GM12878 (cell line): Measurements from ENCODE around the gene IMP3. TPM values are rescaled to one million over a fixed set of nuclear protein-coding genes. Genes with fewer than 3 reads are reported as not detected.

Experiments
- ATAC-seq: fragments of 200-7000 bp; cut with Tn5 transposase; 3 replicates; pipeline ENCODE4 v1.9.1; 2020; ENCODE audit warnings: mild to moderate bottlenecking, moderate library complexity
- BruUV-seq: library from RNA; stranded (reverse); fragments of 400-500 nt; replicated peaks from 2 replicates; lab custom pipeline; 2021; lab: Mats Ljungman, UMichigan
- CTCF ChIA-PET: fragments of 300-600 bp; sonication (Branson Sonifier 250); formaldehyde crosslinking; extraction: SDS; loops from one replicate; lab custom pipeline; 2021; ENCODE audit warnings: inconsistent platforms; lab: Yijun Ruan, JAX
- POLR2A ChIA-PET: fragments of 350-600 bp; formaldehyde crosslinking; extraction: SDS; loops from one replicate; lab custom pipeline; 2021; ENCODE audit warnings: inconsistent platforms; lab: Charles Lee
- RAD21 ChIA-PET: fragments of 300-600 bp; sonication (Branson Sonifier 250); formaldehyde crosslinking; loops from one replicate; lab custom pipeline; 2023; ENCODE audit warnings: antibody characterized with exemption; ENCODE audit not compliant: unreplicated experiment; lab: Charles Lee
- SMC1A ChIA-PET: fragments of 300-600 bp; sonication (Branson Sonifier 250); formaldehyde crosslinking; loops from one replicate; lab custom pipeline; 2023; ENCODE audit not compliant: unreplicated experiment, uncharacterized antibody; lab: Charles Lee
- DNase-seq: peaks from one replicate; pipeline ENCODE4 v3.0.0-alpha.2; 2011; ENCODE audit warnings: low read depth, low spot score
- FAIRE-seq: peaks from 3 replicates; lab custom pipeline; 2011; peaks lifted over from hg19 to GRCh38; lab: Jason Lieb, UNC
- H2AFZ ChIP-seq: 2 replicates; pipeline ENCODE4 v1.6.0; 2011; ENCODE audit warnings: low read depth, low read length, control low read depth; ENCODE audit not compliant: control insufficient read depth
- H3K27ac ChIP-seq: 2 replicates; pipeline ENCODE4 v1.5.1; 2011; ENCODE audit warnings: control low read depth; ENCODE audit not compliant: control insufficient read depth, insufficient read depth
- H3K27me3 ChIP-seq, 2 experiments: replicated peaks in 1 of 2; 2 replicates each; pipeline versions ENCODE4 v1.6.0 to v1.6.1; 2011; ENCODE audit warnings: low read length in 1 of 2; ENCODE audit not compliant: control insufficient read depth in 2 of 2, insufficient read depth in 2 of 2
- H3K36me3 ChIP-seq, 2 experiments: 2 replicates each; pipeline ENCODE4 v1.5.1; 2011; ENCODE audit warnings: low read length in 1 of 2; ENCODE audit not compliant: control insufficient read depth in 2 of 2, insufficient read depth in 2 of 2
- H3K4me1 ChIP-seq: 2 replicates; pipeline ENCODE4 v1.6.1; 2011; ENCODE audit warnings: mild to moderate bottlenecking, low read length, moderate library complexity, mixed read lengths; ENCODE audit not compliant: control insufficient read depth, insufficient read depth
- H3K4me2 ChIP-seq: 2 replicates; pipeline ENCODE4 v1.6.0; 2011; ENCODE audit warnings: control low read depth; ENCODE audit not compliant: control insufficient read depth, insufficient read depth
- H3K4me3 ChIP-seq: fragments of 200-600 bp; sonication (generic); 2 replicates; pipeline ENCODE4 v1.5.1; 2016
- H3K79me2 ChIP-seq: 2 replicates; pipeline ENCODE4 v1.6.0; 2011; ENCODE audit warnings: low read length; ENCODE audit not compliant: control insufficient read depth, insufficient read depth
- H3K9ac ChIP-seq: 2 replicates; pipeline ENCODE4 v1.8.0; 2011; ENCODE audit warnings: low read length, control low read depth, mixed read lengths; ENCODE audit not compliant: control insufficient read depth, insufficient read depth
- H3K9me3 ChIP-seq: replicated peaks from 3 replicates; pipeline ENCODE4 v1.5.1; 2011; ENCODE audit warnings: mild to moderate bottlenecking, low read length; ENCODE audit not compliant: control insufficient read depth, insufficient read depth
- H4K20me1 ChIP-seq: 2 replicates; pipeline ENCODE4 v1.6.0; 2011; ENCODE audit not compliant: control insufficient read depth, insufficient read depth
- ATF7 ChIP-seq: fragments of 450-650 bp; IDR thresholded peaks from 2 replicates; pipeline ENCODE4 v1.6.1; 2016; ENCODE audit warnings: low read depth, mild to moderate bottlenecking
- BACH1 ChIP-seq: fragments of 450-650 bp; IDR thresholded peaks from 2 replicates; pipeline ENCODE4 v1.6.1; 2017; ENCODE audit warnings: mild to moderate bottlenecking, borderline replicate concordance
- BCL3 ChIP-seq: IDR thresholded peaks from 2 replicates; pipeline ENCODE4 v1.6.1; 2011; ENCODE audit warnings: borderline replicate concordance, low read depth, mild to moderate bottlenecking, moderate library complexity, low read length; ENCODE audit not compliant: insufficient read depth, poor library complexity, severe bottlenecking
- CTCF ChIP-seq, 3 experiments: IDR thresholded peaks in 2 of 3; conservative IDR thresholded peaks in 1 of 3; 2 replicates each; pipeline ENCODE4 v1.5.1; 2011; ENCODE audit warnings: low read depth in 3 of 3, low read length in 3 of 3, mild to moderate bottlenecking in 3 of 3, control low read depth in 2 of 3, moderate library complexity in 2 of 3, inconsistent platforms in 1 of 3, mixed read lengths in 1 of 3; ENCODE audit not compliant: control insufficient read depth in 2 of 3, insufficient read depth in 1 of 3; ENCODE audit errors: extremely low read depth in 1 of 3
- DPF2 ChIP-seq: fragments of 450-650 bp; IDR thresholded peaks from 2 replicates; pipeline ENCODE4 v1.6.1; 2017; ENCODE audit warnings: mild to moderate bottlenecking
- ELK1 ChIP-seq: IDR thresholded peaks from 2 replicates; pipeline ENCODE4 v1.6.1; 2012; ENCODE audit warnings: low read depth, low read length, improper control_type of control experiment
- PML ChIP-seq: IDR thresholded peaks from 2 replicates; pipeline ENCODE4 v1.6.1; 2012; ENCODE audit warnings: low read length, inconsistent platforms
- POLR2AphosphoS2 ChIP-seq: IDR thresholded peaks from 2 replicates; pipeline ENCODE4 v1.6.1; 2011; ENCODE audit warnings: low read depth, mild to moderate bottlenecking, low read length, improper control_type of control experiment, moderate library complexity
- POU2F2 ChIP-seq: IDR thresholded peaks from 3 replicates; pipeline ENCODE4 v1.6.1; 2011; ENCODE audit warnings: low read depth, mild to moderate bottlenecking, low read length, borderline replicate concordance
- SMAD1 ChIP-seq: fragments of 450-650 bp; IDR thresholded peaks from 2 replicates; pipeline ENCODE4 v1.6.1; 2018; ENCODE audit warnings: mild to moderate bottlenecking, low read depth; ENCODE audit not compliant: partially characterized antibody
- WRNIP1 ChIP-seq: IDR thresholded peaks from 2 replicates; pipeline ENCODE4 v1.6.1; 2011; ENCODE audit warnings: low read depth, low read length, improper control_type of control experiment, borderline replicate concordance
- YBX1 ChIP-seq: fragments of 450-650 bp; IDR thresholded peaks from 2 replicates; pipeline ENCODE4 v1.6.1; 2016; ENCODE audit warnings: antibody characterized with exemption
- YY1 ChIP-seq: IDR thresholded peaks from 2 replicates; pipeline ENCODE4 v1.6.1; 2011; ENCODE audit warnings: low read depth, mild to moderate bottlenecking, low read length
- ZBED1 ChIP-seq: IDR thresholded peaks from 2 replicates; pipeline ENCODE4 v1.6.1; 2016; ENCODE audit warnings: borderline replicate concordance
- ZBTB33 ChIP-seq: fragments of 450-650 bp; IDR thresholded peaks from 2 replicates; pipeline ENCODE4 v1.6.1; 2017; ENCODE audit warnings: mild to moderate bottlenecking
- whole genome bisulfite sequencing: methylation state at CpG from one replicate; pipeline ENCODE4 v1.1.6; 2016; ENCODE audit warnings: low lambda C conversion rate; ENCODE audit not compliant: insufficient replicate concordance, insufficient coverage; ENCODE audit errors: missing lambda C conversion rate; 5-methylcytosine and 5-hydroxymethylcytosine counted together
- in situ Hi-C: fragments of 300-500 bp; cut with MboI; formaldehyde crosslinking; loops from 9 replicates; pipeline ENCODE4 v1.14.3; 2018; ENCODE audit warnings: mixed read lengths
- intact Hi-C: fragments of 100-400 bp; cut with micrococcal nuclease; formaldehyde crosslinking; loops from one replicate; pipeline ENCODE4 v1.14.2; 2022; ENCODE audit not compliant: unreplicated experiment
- polyA plus RNA-seq, 11 experiments: library from polyadenylated mRNA; depleted of rRNA in 4 of 11; unstranded in 6 of 11; stranded (reverse) in 5 of 11; fragments of >200 nt; fragmentation: Nextera tagmentation in 4 of 11; fragmentation: Illumina TruSeq in 1 of 11; extraction: Ambion mirVana in 4 of 11; extraction: Trizol in 1 of 11; gene quantifications; 1 replicate in 1 of 11; 2 replicates in 10 of 11; pipeline versions ENCODE4 v1.2.1 to v1.2.3, GENCODE V29; 2011 to 2016; ENCODE audit warnings: inconsistent platforms in 2 of 11, missing spikeins in 2 of 11, low read depth in 1 of 11
- total RNA-seq, 4 experiments: library from RNA; depleted of rRNA in 3 of 4; stranded (reverse); fragments of >200 nt in 3 of 4; fragmentation: Illumina TruSeq in 1 of 4; extraction: Trizol in 1 of 4; gene quantifications; 2 replicates each; pipeline versions ENCODE4 v1.2.1 to v1.2.3, GENCODE V29; 2013 to 2021

The IMP3 gene
- total and polyA plus RNA-seq, 10 of the 15 experiments (the other 5 are each of a cell fraction or from before 2014, with no cell fraction given): 13.3 to 208 (median 85.2) TPM

- no peak for TF ChIP-seq ZBTB33
- TF ChIP-seq SMAD1: no peak
- TF ChIP-seq CTCF (IDR thresholded peaks at IDR 0.05 in 2 of 3, conservative IDR thresholded peaks at IDR 0.05 in 1 of 3; ENCODE audit: control insufficient read depth in 2 of 3, extremely low read depth in 1 of 3, insufficient read depth in 1 of 3, low read depth in 3 of 3, low read length in 3 of 3): no peak
- no peak for TF ChIP-seq POU2F2
- TF ChIP-seq BACH1: no peak
- TF ChIP-seq DPF2: no peak
- TF ChIP-seq ELK1: no peak
- TF ChIP-seq YY1: no peak
- TF ChIP-seq WRNIP1: no peak
- no peak for TF ChIP-seq POLR2AphosphoS2
- TF ChIP-seq PML: no peak
- no peak for TF ChIP-seq ZBED1
- no peak for TF ChIP-seq BCL3
- no peak for TF ChIP-seq YBX1
- TF ChIP-seq ATF7: no peak
- TF ChIP-seq, all 136 proteins: peak for 0
- DNase-seq: no peak
- Histone ChIP-seq H3K36me3 (no peaks in the 10 kb centered on the region), H3K9me3 (no peaks in the 10 kb centered on the region), H2AFZ (no peak overlapping the region), H3K4me1 (no peaks in the 10 kb centered on the region; the same call in 1 of the 2 replicates), H4K20me1 (no peaks in the 10 kb centered on the region), H3K4me3 (no peak overlapping the region), H3K27me3 (no peaks in the 10 kb centered on the region), H3K79me2 (no peaks in the 10 kb centered on the region), H3K9ac (no peak overlapping the region), H3K27ac (no peak overlapping the region), H3K4me2 (no peak overlapping the region)
- RAD21 ChIA-PET: no interaction called here
- 24% methylated on average over 9 of the region's 9 CpGs for WGBS
- in situ Hi-C loops: loop anchor here (25.0 kb wide), 1 partner anchor 647 kb away; the partner anchor contains the start of gene PPCDC
- BruUV-seq: no TSS peak
- no peak for FAIRE-seq
- CTCF ChIA-PET: interaction anchor here (0.6 kb wide), 1 partner anchor 20 kb away, joined by 3 read pairs; no protein-coding TSS in a partner anchor
- intact Hi-C loops: no loop called here
- no peak for ATAC-seq
- SMC1A ChIA-PET: interaction anchor here (1.1 kb wide), 1 partner anchor 19 kb away, joined by 3 read pairs; the partner anchor contains the start of gene IMP3
- POLR2A ChIA-PET: no interaction called here
These were observed 19.2 kb upstream of the IMP3 start for GRCh38 chr15:75659141-75659771.
